ENCODE results near the gene PALD1.

PALD1 gene

GRCh38 chr10:70552586-70552985 is 74.0 kb downstream of the PALD1 start:
- no peak overlapping the region for H3K27ac ChIP-seq (replicated peaks)
- TF ChIP-seq SPI1 (IDR thresholded peaks at IDR 0.05; ENCODE audit: borderline replicate concordance, low read depth), result no peak
- no peak for TF ChIP-seq REST (IDR thresholded peaks at IDR 0.05; ENCODE audit: insufficient replicate concordance, low read depth)
- TF ChIP-seq GABPA (IDR thresholded peaks at IDR 0.05; ENCODE audit: low read depth), result no peak
- TF ChIP-seq POLR2AphosphoS5 (IDR thresholded peaks at IDR 0.05; ENCODE audit: low read depth), result no peak
- TF ChIP-seq CTCF (IDR thresholded peaks at IDR 0.05; ENCODE audit: insufficient read depth, low read length), result no peak

DNA sequence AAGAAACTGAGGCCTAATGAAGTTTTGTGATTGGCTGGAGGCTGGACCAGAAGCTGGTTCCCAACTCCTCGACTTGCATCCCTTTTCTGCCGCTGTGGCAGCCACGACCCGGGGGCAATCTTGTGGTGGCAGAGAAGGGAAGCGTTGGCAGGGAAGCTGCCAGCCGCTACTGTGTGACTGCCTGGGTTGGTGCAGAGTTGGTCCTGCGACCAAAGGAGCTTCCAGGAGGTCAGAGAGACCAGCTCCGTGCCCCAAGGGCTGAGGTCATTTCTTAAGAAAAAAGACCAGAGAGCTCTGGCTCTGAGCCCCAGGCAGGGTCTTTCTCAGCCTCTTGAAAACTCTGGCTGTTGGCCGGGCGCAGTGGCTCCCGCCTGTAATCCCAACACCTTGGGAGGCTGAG is 76.8 kb downstream of the PALD1 start:
- no peak overlapping the region for H3K27ac ChIP-seq (replicated peaks)
- H3K4me3 ChIP-seq (replicated peaks; ENCODE audit: insufficient read depth, low read length), result no peak overlapping the region
- DNase-seq (ENCODE audit: low read depth in 1 of 2, low spot score in 1 of 2), result no peak
- H3K27me3 ChIP-seq (ENCODE audit: insufficient read depth, poor library complexity, severe bottlenecking), result no peaks in the 10 kb centered on the region
- no peak for TF ChIP-seq POLR2AphosphoS5 (IDR thresholded peaks at IDR 0.05; ENCODE audit: low read depth)
- TF ChIP-seq CTCF (IDR thresholded peaks at IDR 0.05; ENCODE audit: insufficient read depth, low read length), result no peak
- no peak for TF ChIP-seq REST (IDR thresholded peaks at IDR 0.05; ENCODE audit: insufficient replicate concordance, low read depth)
- TF ChIP-seq GABPA (IDR thresholded peaks at IDR 0.05; ENCODE audit: low read depth), result no peak
- no peak for TF ChIP-seq SPI1 (IDR thresholded peaks at IDR 0.05; ENCODE audit: borderline replicate concordance, low read depth)

More at GRCh38 chr10:70552586-70552985, 74.0 kb downstream of the PALD1 start:
- DNase-seq (ENCODE audit: low read depth in 1 of 2, low spot score in 1 of 2), result no peak
- H3K27me3 ChIP-seq (ENCODE audit: insufficient read depth, poor library complexity, severe bottlenecking), result no peaks in the 10 kb centered on the region
- H3K4me3 ChIP-seq (replicated peaks; ENCODE audit: insufficient read depth, low read length), result no peak overlapping the region

DNA sequence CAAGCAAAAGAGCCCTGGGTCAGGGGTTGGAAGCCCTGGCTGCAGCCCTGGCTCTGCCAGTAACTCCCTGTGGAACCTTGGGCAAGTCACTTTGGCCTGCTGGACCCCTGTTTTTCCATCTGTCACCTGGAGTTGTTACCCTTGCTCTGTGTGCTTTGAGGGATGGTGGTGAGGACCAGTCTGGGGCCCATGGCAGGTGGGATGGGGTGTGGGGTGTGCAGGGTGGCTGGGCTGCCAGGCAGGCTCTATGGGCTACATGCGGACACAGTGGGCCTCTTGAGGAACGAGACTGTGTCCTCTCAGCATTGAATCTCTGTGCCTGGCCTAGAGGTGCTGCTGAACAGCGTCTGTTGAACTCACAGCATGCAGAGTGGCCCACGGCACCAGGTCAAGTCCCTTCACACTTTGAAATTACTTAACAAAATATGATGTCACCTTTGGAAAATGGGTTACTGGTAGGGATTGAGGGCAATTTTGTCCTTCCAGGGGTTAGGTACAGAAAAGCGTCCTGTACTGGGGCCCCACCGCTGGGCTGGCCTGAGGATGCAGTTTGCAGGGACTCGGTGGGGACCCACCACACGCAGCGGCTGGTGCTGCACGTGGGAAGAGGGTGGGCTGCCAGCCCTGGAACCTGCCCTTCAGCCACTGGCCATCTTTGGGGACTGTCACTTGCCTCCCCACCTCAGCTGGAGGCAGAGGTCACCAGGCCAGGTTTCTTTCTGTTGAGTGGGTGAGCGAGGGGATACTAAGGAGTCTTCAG is 78.7 kb downstream of the PALD1 start:
- TF ChIP-seq GABPA (IDR thresholded peaks at IDR 0.05; ENCODE audit: low read depth), result no peak
- no peak for TF ChIP-seq CTCF (IDR thresholded peaks at IDR 0.05; ENCODE audit: insufficient read depth, low read length)
- no peak for TF ChIP-seq SPI1 (IDR thresholded peaks at IDR 0.05; ENCODE audit: borderline replicate concordance, low read depth)
- TF ChIP-seq REST (IDR thresholded peaks at IDR 0.05; ENCODE audit: insufficient replicate concordance, low read depth), result no peak
- no peak for TF ChIP-seq POLR2AphosphoS5 (IDR thresholded peaks at IDR 0.05; ENCODE audit: low read depth)
- no peak overlapping the region for H3K4me3 ChIP-seq (replicated peaks; ENCODE audit: insufficient read depth, low read length)
- no peak overlapping the region for H3K27ac ChIP-seq (replicated peaks)
- DNase-seq (ENCODE audit: low read depth in 1 of 2, low spot score in 1 of 2), result no peak
- no peaks in the 10 kb centered on the region for H3K27me3 ChIP-seq (ENCODE audit: insufficient read depth, poor library complexity, severe bottlenecking)

Measured in HL-60 (cell line).